Measurements from ENCODE around the gene TRIM68.
A peak's percentile ranks its signal among the peaks of the same experiment; 100 is the strongest.

Gene TRIM68, protein sequence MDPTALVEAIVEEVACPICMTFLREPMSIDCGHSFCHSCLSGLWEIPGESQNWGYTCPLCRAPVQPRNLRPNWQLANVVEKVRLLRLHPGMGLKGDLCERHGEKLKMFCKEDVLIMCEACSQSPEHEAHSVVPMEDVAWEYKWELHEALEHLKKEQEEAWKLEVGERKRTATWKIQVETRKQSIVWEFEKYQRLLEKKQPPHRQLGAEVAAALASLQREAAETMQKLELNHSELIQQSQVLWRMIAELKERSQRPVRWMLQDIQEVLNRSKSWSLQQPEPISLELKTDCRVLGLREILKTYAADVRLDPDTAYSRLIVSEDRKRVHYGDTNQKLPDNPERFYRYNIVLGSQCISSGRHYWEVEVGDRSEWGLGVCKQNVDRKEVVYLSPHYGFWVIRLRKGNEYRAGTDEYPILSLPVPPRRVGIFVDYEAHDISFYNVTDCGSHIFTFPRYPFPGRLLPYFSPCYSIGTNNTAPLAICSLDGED

DNA sequence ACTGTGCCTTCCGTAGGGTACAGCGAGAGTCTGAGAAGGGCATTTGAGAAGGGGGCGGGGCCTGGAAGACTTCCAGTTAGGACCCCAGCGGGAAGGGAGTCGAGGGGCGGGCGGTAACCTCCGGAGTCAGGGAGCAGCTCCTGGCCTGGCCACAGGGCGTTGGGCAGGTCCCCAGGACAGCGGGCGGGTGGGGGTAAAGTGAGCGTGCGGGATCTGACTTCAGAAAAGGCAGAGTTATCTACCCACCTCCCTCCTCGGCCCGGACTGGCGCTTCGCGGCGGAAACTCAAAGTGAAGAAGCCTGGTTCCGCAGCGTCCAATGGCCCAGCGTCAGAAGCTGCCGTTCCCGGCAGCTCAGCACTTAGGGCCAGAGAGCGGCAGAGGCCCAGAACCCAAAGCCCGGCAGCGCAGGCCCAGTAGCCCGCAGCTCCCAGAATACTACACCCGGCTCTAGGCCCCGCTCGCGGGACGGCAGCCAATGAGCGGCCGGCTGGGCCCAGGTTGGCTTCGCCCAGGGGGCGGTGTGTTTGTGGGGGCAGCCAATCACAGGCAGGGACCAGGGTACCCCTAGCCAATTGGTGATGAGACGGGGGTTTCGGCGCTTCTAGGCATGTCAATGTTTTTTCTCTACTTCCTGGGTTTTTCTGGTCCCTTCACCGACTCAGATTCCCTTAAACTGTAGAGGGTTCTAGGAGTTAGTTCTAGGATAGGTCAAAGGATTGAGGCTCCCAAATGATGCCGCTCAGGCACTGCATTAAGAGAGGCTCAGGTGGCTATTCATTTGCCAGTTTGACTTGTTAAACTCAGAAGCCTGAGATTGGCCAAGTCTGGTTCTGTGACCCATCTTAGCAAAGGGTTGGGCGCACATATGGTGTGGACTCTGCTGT is at the start of gene TRIM68:
TRIM68 (minus strand) TSS at position 451 of the 886 bp plus-strand sequence. CDS start 2,727 bp downstream, outside the sequence.
- peak; percentile 17 for DNase-seq

GRCh38 chr11:4654635-4655369 is 46.8 kb upstream of the TRIM68 start:
- no peak for DNase-seq

- DNase-seq: no peak
Observed at GRCh38 chr11:4647766-4648165, 39.7 kb upstream of the TRIM68 start.

DNA sequence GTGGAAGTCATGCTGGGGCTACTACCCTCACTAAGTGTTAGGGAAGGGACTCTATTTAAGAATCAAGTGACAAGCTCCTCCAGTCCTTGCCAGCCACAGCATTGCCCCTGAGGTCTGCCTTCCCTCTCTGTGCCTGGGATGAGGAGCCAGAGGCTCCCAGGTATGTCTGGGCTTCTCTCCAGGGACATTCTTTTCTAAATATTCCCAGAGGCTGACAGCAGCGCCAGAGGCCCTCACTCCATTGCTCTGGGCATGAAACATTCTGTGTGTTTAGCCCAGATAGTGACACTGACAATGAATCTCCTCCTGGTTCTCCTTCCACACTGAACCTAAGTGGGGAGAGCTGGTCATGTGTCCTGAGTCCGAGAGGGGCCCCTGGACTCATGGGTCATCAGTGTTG is 37.9 kb upstream of the TRIM68 start:
- DNase-seq: no peak

GRCh38 chr11:4644233-4644632 is 36.2 kb upstream of the TRIM68 start:
- DNase-seq: no peak

DNA sequence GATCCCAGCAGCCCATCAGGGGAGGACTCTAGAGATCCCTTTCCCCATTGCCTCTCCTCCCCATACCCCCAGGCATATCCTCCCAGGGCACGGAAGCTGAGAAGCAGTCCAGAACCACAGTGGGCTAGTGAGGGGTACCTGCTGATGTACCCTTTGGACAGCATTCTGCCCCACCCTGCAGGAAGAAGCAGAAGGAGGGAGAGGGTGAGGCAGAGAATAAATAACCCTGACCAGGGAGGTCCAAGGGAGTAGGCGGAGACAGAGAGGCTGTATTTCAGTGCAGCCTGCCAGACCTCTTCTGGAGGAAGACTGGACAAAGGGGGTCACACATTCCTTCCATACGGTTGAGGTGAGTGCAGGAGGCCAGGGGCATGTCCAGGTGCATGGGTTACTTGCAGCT is 35.7 kb upstream of the TRIM68 start, which contains the start of gene OR51E1:
OR51E1 (plus strand) TSS at position 301 of the 400 bp plus-strand sequence. CDS start 8,545 bp downstream, outside the sequence.
- no peak for DNase-seq

- no peak for DNase-seq
Observed at GRCh38 chr11:4643076-4643475, 35.0 kb upstream of the TRIM68 start.

GRCh38 chr11:4642043-4642442 is 34.0 kb upstream of the TRIM68 start:
- DNase-seq: no peak

DNA sequence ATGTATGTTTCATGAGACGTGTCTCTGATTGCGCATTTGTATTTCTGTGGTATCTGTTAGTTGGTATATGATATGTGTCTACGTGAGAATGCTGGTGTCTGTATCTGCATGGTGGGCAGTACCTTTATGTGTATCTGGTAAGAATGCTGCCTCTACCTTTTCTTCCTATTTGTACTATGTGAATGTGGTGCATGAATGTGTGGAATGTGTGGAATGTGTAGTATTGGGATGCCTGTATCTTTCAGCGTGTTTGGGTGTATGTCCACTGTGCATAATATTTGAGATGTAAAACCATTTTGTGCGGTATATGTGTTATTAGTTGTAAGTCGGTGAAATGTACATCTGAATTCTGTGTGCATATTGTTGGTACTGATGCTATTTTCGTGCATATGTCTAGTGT is 33.5 kb upstream of the TRIM68 start:
- DNase-seq: no peak

GRCh38 chr11:4639931-4640330 is 31.9 kb upstream of the TRIM68 start:
- no peak for DNase-seq

GRCh38 chr11:4637662-4638047 is 29.6 kb upstream of the TRIM68 start:
- DNase-seq: no peak

DNA sequence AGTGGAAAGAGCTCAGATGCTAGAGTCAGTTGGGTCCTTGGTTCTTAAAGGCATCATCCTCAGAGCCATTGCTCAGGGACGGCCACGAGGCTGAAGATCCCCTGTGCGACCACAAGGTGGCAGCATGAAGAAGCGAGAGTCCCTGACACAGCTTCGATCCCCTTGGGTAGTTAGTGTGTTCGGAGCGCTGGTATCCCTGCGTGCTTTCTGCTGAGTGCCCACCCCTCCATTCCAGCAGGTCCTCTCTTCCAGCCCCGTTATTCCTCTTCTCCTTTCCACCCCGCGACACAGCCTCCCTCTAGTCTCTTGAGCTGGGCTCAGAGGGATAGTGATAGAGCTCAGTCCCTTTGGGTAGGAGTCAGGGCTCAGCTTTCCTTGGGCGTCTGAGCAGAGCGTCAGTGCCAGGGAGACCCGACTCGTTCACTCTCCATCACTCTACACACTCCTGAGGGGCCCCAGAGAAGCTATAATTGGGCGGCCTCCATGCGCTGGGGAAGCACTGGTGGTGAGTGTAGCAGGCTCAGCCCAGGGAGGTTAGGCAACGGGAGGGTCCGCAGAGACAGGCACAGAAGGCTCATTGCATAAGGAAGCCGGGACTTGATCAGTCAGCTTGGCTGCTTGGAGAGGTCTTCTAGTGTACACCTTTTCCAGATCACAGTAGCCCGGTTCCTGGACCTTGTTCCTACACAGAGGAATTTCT is 29.1 kb upstream of the TRIM68 start, which contains the start of gene OR51D1:
OR51D1 (plus strand) TSS at position 516 of the 700 bp plus-strand sequence. CDS start 2,314 bp downstream, outside the sequence.
- DNase-seq: peak; percentile 79

DNA sequence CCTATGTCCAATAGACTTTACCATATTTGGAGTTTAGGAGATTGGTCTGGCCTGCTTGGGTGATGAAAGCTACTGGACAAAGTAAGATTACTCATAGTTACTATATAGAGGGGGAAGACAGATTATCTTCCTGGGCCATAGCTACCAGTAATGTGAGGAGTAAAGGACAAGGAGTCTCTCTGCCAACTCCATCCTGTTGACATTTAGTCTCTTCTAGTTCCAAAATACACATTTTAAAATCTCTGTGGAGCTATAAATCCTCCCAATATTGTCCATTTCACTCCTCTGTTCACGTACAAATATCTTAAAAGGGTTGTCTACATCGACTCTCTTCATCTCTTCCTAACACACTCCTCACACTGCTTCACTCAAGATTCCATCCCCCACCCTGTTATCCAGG is 28.1 kb upstream of the TRIM68 start:
- no peak for DNase-seq

GRCh38 chr11:4626207-4627099 is 18.4 kb upstream of the TRIM68 start:
- DNase-seq: peak; percentile 80

DNA sequence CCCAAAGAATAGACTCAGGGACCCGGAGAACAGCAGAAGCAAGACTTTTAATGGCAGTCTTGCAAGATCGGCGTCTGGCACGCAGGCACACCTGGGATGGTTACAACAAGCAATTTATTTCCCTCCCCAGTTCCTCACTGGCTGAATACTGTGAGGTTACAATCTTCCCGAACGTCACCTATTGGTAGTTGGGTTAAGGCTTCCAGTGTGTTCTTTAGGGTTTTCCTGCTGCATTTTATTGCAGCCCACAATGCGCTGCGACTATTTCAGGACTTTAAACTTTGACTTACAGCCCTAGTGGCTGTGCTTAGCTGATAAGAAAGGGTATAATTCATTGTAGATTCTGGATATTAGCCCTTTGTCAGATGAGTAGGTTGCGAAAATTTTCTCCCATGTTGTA is 11.5 kb upstream of the TRIM68 start:
- no peak for DNase-seq

DNA sequence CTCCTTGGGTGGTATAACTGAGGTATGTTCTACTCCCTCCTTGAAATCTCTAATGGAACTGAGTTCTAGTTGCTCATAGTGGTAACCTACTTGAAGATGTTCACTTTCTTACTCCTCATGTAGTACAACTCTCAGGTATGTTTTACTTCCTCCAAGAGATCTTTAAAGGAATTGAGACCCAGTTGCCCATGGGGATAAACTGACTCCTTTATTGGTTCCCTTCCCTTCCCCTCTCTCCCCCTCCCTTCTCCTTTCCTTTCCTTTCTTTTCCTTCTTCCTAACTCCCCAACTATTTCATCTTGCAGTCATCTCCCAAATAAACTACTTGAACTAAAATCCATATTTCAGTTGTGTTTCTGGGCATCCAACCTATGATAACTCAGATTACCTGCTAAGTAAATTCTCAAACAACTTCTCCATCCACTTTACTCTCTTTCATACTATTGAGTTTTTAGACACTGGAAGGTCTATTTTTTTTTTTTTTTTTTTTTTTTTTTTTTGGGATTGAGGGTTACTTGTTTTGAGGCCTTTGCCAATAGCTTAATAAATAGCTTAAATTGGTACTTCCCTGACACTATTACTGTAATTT is 7.9 kb upstream of the TRIM68 start:
- no peak for DNase-seq

DNA sequence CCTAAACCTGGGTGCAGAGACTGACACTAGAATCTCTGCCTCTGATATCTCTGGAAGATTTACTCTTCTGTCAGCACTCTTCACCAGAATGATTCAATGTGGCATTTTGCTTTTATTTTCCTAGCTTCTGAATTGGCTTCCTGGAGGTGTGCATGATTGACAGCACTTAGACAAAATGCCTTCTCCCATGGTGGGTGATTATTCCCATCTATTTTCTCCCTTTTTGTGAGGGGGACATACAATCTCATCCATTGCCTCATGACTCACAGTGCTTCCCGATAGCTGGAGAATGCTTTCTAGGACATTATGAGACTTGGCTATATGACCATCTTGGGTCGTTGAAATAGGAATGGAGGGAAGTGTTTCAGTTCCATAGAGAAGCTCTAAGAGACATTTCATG is 4.0 kb upstream of the TRIM68 start:
- no peak for DNase-seq

GRCh38 chr11:4610258-4610935 is 2.4 kb upstream of the TRIM68 start:
- DNase-seq: no peak

DNA sequence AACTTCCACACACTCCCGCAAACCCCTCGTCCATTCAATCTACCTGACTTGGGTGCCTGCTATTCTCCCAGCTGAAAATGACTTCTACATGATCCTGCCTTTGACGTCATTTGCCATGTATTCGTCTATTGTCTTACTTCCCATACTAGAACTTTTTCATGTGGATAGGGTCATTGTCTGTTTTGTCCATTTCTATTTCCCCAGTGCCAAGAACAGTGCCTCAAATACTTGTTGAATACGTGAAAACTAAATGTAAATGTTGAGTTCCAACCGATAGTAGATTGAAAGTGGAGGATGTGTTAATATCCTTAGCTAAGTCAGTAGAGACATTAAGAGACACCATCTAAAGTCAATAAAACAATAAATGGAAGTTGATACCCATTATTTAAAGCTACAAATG is 935 bp downstream of the TRIM68 start:
- DNase-seq: no peak
